Progenitor cell of endocrine pancreas (in vitro differentiated cells): ENCODE data around the gene TGFB1I1. TPM values are rescaled to one million over a fixed set of nuclear protein-coding genes. Genes with fewer than 3 reads are reported as not detected.

Source experiments
- DNase-seq: peaks from one replicate; pipeline ENCODE4 v3.0.0; 2021; ENCODE audit warnings: low spot score; ENCODE audit not compliant: unreplicated experiment
- H3K27ac Mint-ChIP-seq: 2 replicates; pipeline ENCODE4 v1.8.0; 2021; ENCODE audit warnings: mild to moderate bottlenecking, moderate library complexity, mixed read lengths
- H3K27me3 Mint-ChIP-seq: 2 replicates; pipeline ENCODE4 v1.8.0; 2021; ENCODE audit warnings: mixed read lengths
- H3K36me3 Mint-ChIP-seq: 2 replicates; pipeline ENCODE4 v1.8.0; 2022; ENCODE audit warnings: mixed read lengths; ENCODE audit not compliant: insufficient read depth
- H3K4me1 Mint-ChIP-seq: 2 replicates; pipeline ENCODE4 v1.8.0; 2021; ENCODE audit warnings: low read depth, mixed read lengths
- H3K4me3 Mint-ChIP-seq: 2 replicates; pipeline ENCODE4 v1.8.0; 2021; ENCODE audit warnings: low read depth, mild to moderate bottlenecking, moderate library complexity, mixed read lengths
- H3K9me3 Mint-ChIP-seq: 2 replicates; pipeline ENCODE4 v1.8.0; 2021; ENCODE audit warnings: low read depth, mixed read lengths
- total RNA-seq: library from RNA; stranded (reverse); gene quantifications from 2 replicates; pipeline ENCODE4 v1.2.1, GENCODE V29; 2021
- TF ChIP-seq, protein P1 (sequence below): fragments of 200-600 bp; sonication (generic); IDR thresholded peaks from one replicate; pipeline ENCODE4 v1.5.0; 2021; ENCODE audit warnings: antibody characterized with exemption, mild to moderate bottlenecking; ENCODE audit not compliant: unreplicated experiment

Gene TGFB1I1
- total RNA-seq, 1 donor from 2014 or later, result 4.5 TPM

DNA sequence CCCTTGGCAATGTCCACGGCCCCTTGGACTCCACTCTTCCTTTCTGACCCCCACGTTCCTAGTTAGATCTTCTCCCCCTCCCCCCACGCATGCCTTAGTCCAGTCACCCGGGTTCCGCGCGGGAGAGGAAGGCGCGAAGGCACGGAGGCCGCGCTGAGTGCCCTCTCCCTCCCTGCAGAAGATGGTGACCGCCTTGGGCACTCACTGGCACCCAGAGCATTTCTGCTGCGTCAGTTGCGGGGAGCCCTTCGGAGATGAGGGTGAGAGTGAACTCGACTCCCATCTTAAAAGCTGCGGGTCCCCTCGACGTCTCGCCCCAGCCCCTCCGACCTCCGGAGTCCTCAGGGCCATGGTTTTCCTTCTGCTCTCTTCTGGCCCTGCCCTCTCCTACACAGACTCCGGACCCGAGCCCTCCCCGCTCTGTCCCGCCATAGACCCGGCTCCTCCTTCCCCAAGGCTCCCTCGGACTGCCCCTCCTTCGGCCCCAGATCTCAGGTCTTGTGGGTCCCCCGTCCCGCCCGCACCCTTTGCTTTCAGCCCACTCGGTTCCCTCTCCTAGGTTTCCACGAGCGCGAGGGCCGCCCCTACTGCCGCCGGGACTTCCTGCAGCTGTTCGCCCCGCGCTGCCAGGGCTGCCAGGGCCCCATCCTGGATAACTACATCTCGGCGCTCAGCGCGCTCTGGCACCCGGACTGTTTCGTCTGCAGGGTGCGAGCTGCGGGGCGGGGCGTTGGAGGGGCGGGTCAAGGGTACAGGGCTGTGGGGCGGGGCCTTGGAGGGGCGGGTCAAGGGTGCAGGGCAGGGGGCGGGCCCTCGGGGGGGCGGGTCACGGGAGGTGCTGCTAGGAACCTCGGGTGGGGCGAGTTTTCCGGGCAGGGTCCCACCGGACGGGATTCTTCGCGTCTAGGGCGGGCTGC lies 4.6 kb downstream of the TGFB1I1 start:
- TF ChIP-seq, protein P1, sequence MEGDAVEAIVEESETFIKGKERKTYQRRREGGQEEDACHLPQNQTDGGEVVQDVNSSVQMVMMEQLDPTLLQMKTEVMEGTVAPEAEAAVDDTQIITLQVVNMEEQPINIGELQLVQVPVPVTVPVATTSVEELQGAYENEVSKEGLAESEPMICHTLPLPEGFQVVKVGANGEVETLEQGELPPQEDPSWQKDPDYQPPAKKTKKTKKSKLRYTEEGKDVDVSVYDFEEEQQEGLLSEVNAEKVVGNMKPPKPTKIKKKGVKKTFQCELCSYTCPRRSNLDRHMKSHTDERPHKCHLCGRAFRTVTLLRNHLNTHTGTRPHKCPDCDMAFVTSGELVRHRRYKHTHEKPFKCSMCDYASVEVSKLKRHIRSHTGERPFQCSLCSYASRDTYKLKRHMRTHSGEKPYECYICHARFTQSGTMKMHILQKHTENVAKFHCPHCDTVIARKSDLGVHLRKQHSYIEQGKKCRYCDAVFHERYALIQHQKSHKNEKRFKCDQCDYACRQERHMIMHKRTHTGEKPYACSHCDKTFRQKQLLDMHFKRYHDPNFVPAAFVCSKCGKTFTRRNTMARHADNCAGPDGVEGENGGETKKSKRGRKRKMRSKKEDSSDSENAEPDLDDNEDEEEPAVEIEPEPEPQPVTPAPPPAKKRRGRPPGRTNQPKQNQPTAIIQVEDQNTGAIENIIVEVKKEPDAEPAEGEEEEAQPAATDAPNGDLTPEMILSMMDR, result no peak
- peaks cover 17% of the 10 kb centered on the region for H3K4me1 Mint-ChIP-seq
- no peaks in the 10 kb centered on the region for H3K36me3 Mint-ChIP-seq
- no peak overlapping the region for H3K27ac Mint-ChIP-seq
- peak overlapping the region; percentile 76 for H3K4me3 Mint-ChIP-seq
- peak; percentile 49 for DNase-seq
- H3K9me3 Mint-ChIP-seq, result no peaks in the 10 kb centered on the region
- H3K27me3 Mint-ChIP-seq, result peaks cover 63% of the 10 kb centered on the region

DNA sequence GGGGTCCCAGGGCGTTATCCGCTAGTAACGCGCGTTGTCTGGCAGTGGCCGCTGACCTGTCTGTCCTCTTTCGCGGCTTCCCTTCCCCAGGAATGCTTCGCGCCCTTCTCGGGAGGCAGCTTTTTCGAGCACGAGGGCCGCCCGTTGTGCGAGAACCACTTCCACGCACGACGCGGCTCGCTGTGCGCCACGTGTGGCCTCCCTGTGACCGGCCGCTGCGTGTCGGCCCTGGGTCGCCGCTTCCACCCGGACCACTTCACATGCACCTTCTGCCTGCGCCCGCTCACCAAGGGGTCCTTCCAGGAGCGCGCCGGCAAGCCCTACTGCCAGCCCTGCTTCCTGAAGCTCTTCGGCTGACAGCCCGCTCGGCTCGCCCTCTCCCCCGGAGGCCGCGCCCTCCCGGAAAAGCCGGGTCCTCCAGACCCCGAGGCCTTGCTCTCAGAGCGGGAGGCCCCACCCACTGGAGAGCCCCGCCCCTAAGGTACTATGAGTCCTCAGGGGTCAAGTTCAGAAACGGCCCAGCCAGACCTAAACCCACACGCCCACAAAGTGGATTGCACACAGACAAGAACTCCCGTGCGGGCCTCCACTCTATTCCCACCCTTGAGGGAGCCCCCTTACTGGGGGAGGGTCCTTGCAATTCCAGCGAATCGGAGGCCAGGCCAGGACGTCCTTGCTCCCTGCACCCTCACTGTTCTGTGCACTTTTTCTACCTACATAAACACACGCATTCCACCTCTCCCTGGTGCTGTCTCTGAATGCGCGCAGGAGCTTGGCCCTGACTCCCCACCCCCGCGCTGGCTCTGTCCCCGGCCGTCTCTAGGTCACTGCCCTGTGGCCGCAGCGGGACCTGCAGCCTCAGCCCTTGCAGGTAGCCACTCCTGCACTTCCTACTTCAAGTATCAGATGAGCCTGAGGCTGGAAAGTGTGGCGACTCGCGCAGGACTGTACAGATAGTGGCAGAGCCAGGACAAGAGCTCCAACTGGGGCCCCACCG lies 5.6 kb downstream of the TGFB1I1 start:
- H3K9me3 Mint-ChIP-seq, result no peaks in the 10 kb centered on the region
- TF ChIP-seq, protein P1, result peak; percentile 63
- peaks cover 14% of the 10 kb centered on the region for H3K4me1 Mint-ChIP-seq
- peak overlapping the region; percentile 95 for H3K27ac Mint-ChIP-seq
- peaks cover 65% of the 10 kb centered on the region for H3K27me3 Mint-ChIP-seq
- DNase-seq, result peak; percentile 67
- H3K4me3 Mint-ChIP-seq, result peak overlapping the region; percentile 76
- H3K36me3 Mint-ChIP-seq, result no peaks in the 10 kb centered on the region

DNA sequence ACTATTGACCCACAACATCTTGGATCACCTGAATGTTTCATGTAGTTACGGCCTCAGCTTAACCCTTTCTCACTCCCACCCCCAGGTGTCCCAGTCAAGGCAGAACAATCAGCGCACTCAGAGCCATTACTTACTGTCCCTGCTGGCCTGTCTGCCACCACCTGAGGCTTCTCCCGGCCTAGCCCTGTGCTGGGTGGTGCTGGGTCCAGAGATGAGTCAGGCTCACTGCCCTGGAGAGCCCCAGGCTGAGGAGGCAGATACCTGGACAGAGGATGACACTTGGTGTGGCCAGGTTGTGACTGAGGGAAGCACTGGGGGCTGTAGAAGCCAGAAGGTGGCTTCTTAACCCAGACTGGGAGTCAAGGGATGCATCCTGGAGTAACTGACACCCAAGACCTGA lies 7.0 kb downstream of the TGFB1I1 start:
- no peak overlapping the region for H3K4me3 Mint-ChIP-seq
- no peaks in the 10 kb centered on the region for H3K9me3 Mint-ChIP-seq
- TF ChIP-seq, protein P1, result no peak
- H3K27me3 Mint-ChIP-seq, result peaks cover 57% of the 10 kb centered on the region
- peaks cover 14% of the 10 kb centered on the region for H3K4me1 Mint-ChIP-seq
- no peak for DNase-seq
- H3K36me3 Mint-ChIP-seq, result no peaks in the 10 kb centered on the region
- H3K27ac Mint-ChIP-seq, result no peak overlapping the region

DNA sequence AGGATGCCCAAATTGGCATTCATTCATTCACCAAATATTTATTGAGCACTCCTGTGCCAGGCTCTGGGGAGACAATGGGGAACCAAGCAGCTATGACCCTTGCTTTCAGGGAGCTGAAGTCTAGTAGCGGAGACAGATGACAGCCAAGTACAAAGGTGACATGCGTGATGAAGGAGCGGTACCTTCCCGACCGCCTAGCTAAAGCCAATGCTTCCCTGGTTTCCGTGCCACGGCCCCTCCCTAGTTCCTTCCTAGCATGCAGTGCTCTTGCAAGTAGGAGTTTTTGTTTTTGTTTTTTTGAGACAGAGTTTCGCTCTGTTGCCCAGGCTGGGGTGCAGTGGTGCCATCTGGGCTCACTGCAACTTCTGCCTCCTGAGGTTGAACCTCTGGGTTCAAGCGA lies 7.8 kb downstream of the TGFB1I1 start:
- Mint-ChIP-seq H3K27ac (no peak overlapping the region), H3K9me3 (no peaks in the 10 kb centered on the region), H3K36me3 (no peaks in the 10 kb centered on the region), H3K4me3 (no peak overlapping the region), H3K4me1 (peaks cover 20% of the 10 kb centered on the region), H3K27me3 (peaks cover 51% of the 10 kb centered on the region)
- TF ChIP-seq, protein P1, result no peak
- DNase-seq, result no peak
